Epithelial cell of esophagus (primary cell): ENCODE measurements around the gene DSCAM.

ENCODE experiments used
- DNase-seq: peaks from one replicate; pipeline ENCODE4 v3.0.0; 2010; ENCODE audit warnings: low read depth
- H3K4me3 ChIP-seq: 2 replicates; pipeline ENCODE4 v1.5.1; 2011; ENCODE audit warnings: mild to moderate bottlenecking, low read length, control low read depth
- TF ChIP-seq, protein P1 (sequence below): IDR thresholded peaks from 2 replicates; pipeline ENCODE4 v1.5.1; 2011; ENCODE audit warnings: low read depth, mild to moderate bottlenecking, low read length, control low read depth, inconsistent platforms; ENCODE audit not compliant: insufficient read depth; ENCODE audit errors: missing control alignments

Gene DSCAM

DNA sequence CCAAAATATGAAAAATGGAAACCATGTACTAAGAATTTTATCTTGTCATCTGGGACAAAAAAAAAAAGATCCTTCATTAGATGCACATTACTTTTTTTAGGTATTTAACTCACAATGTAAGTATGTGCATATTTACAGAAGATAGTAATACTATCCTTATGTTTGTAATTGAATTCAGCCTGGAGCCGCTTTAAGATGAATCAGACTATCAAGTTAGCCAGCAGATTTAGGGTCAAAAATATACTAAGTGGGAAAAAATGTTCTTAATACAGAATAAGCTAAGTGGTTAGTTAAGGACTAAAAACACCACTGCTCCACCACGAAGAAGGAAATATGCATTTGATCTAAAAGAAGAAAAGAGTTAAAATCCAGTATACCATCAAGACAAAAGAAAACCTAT, 49.1 kb downstream of the DSCAM start:
- DNase-seq: peak; percentile 11
- TF ChIP-seq, protein P1, sequence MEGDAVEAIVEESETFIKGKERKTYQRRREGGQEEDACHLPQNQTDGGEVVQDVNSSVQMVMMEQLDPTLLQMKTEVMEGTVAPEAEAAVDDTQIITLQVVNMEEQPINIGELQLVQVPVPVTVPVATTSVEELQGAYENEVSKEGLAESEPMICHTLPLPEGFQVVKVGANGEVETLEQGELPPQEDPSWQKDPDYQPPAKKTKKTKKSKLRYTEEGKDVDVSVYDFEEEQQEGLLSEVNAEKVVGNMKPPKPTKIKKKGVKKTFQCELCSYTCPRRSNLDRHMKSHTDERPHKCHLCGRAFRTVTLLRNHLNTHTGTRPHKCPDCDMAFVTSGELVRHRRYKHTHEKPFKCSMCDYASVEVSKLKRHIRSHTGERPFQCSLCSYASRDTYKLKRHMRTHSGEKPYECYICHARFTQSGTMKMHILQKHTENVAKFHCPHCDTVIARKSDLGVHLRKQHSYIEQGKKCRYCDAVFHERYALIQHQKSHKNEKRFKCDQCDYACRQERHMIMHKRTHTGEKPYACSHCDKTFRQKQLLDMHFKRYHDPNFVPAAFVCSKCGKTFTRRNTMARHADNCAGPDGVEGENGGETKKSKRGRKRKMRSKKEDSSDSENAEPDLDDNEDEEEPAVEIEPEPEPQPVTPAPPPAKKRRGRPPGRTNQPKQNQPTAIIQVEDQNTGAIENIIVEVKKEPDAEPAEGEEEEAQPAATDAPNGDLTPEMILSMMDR: no peak
- no peak overlapping the region for H3K4me3 ChIP-seq

DNA sequence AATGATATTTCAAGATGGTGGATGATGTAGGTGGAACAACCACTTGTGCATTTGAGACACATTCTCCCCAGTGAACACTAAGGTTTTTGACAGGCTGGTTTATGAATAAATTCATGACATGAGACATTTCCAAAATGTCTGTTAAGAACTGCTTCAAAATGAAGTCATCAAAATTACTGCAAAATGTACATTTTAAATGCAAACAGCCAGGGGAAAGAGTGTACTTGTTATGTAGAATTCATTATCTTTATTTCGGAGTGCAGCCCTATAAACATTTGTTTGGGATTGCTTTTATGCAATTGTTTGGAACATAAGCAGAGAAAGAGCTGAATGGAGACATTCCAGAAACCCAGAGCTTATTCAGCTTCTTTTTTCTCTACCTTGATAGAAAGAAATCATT, 49.5 kb downstream of the DSCAM start:
- no peak overlapping the region for H3K4me3 ChIP-seq
- no peak for DNase-seq
- TF ChIP-seq, protein P1: no peak

DNA sequence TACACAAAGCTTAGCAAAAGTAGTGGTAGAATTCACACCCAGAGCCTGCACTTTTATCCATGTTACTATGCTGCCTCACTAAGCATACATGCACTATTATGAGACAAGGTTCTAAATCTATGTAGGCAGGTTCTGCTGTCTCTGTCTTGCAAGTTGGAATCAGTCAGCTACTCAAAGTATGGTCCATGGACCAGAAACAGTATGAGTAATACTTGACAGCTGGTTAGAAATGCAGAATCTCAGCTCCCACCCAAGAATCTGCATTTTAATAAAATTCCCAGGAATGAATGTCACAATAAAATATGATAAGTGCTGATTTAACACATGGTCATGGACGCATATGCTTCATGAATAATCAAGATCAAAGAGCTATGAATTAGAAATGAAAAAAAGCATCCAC, 50.5 kb downstream of the DSCAM start:
- TF ChIP-seq, protein P1: no peak
- no peak for DNase-seq
- no peak overlapping the region for H3K4me3 ChIP-seq

DNA sequence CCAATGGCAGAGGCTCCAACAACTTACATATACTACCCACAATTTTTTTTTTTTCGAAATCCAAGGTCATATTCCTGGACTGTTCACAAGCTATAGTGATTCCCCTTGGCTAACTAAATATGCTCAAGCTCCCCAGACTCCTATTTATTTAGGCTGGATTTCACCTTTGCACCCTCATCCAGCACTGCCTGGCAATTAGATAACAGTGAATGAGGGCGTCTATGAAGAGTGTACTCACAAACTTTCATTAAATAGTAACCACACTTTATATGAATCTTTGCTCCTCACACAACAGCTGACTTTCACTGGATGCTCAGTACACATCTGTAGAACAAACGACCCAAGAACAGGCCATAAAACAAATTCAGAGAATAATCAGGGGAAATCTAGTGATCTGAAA, 51.6 kb downstream of the DSCAM start:
- DNase-seq: no peak
- H3K4me3 ChIP-seq: no peak overlapping the region
- TF ChIP-seq, protein P1: no peak

DNA sequence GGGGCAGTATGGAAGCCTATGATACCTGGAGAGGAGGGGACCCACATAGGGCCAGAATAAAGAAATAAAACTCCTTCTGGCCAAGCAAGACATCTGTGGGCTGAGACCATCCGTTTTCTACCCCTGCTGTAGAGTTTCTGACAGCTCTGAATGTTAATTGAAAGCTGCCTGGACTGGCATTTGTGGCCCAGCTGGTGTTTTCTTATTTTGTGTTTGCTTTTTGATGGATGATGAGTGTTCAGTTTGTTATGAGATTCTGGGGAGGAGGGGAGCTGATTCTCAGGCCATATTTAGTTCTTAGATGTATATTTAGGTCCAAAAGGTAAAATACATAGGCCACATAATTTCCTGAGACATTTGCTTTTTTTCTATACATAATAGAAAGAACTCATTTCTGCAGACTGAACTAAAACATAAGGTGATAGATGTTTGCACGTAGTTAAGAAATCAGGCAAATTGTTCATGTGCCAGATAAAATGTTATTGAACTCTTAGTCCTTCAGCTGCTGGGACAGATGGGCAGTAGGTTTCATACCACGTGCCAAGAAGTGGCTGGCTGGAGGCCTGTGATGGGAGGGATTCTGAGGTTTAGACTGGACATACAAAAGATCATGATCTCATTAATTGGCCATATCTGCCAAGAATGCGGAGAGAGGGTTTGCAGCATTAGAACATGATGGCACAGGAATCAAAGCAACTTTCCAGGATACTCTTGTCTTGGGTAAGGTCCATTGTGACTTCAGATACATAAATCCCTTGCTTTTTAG, 54.1 kb downstream of the DSCAM start:
- DNase-seq: no peak
- H3K4me3 ChIP-seq: no peak overlapping the region
- TF ChIP-seq, protein P1: no peak

DNA sequence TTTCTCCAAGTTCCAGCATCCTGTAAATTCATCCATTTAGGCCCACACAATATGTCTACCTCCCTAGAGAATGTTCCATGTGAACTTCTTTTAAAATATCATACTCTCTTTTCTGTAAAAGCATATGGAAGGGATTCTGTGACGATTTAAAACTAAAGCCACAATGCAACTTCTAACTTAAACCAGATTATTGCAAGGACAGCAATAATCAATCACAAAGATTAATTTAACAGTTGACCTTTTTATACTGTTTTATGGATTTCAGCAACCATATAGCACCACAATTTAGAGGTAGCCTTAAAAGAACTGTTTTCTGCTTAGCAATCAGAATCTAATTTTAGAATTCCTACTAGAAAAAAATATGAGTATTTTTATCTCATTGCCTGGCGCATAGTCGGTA, 58.3 kb downstream of the DSCAM start:
- DNase-seq: no peak
- H3K4me3 ChIP-seq: no peak overlapping the region
- TF ChIP-seq, protein P1: no peak

DNA sequence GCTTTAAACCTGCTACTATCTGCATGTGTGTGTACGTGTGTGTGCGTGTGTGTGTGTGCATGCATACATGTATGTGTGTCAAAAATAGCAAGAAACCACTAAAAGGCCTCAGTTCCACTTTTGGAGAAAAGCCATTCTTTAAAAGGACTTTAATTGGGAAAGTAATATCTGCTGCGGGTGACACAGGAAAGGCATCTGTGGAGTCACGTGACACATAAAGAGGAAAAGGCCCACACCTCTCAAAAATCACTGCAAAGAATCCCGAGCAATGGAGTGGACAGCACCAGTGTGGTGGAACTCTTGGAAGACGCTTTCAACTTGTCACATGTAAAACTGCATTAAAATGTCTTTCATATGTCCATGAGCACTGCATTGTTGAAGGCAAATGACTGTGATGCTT, 63.6 kb downstream of the DSCAM start:
- no peak overlapping the region for H3K4me3 ChIP-seq
- no peak for DNase-seq
- TF ChIP-seq, protein P1: no peak
